ENCODE data around the gene PRDM11. TPM values are rescaled to one million over a fixed set of nuclear protein-coding genes. Genes with fewer than 3 reads are reported as not detected.

Gene PRDM11
- total RNA-seq, 1 experiment from 2014 or later = 8.3 TPM

GRCh38 chr11:45250035-45250718, 103.7 kb downstream of the PRDM11 start:
- POLR2A ChIA-PET = no interaction called here
- no peak for TF ChIP-seq ZNF396 (CRISPR knock-in tag; IDR thresholded peaks at IDR 0.05; ENCODE audit: borderline replicate concordance)
- no peak for TF ChIP-seq ZNF423 (CRISPR knock-in tag; IDR thresholded peaks at IDR 0.05)
- ATAC-seq (no peak), DNase-seq (ENCODE audit: low spot score) (no peak)
- no peak overlapping the region for H3K4me3 Mint-ChIP-seq
- no peak overlapping the region for H3K27ac Mint-ChIP-seq
- H3K4me1 Mint-ChIP-seq = 0 out of 2 replicates have a peak, but pooled peaks cover 3% of the 10 kb centered on the region
- H3K9me3 Mint-ChIP-seq = peaks cover 3% of the 10 kb centered on the region
- CTCF ChIA-PET = interaction anchor here (0.6 to 1.5 kb wide), 3 partner anchors 17 to 139 kb away, joined by 3 to 7 read pairs (median 4); no protein-coding TSS in a partner anchor
- no peaks in the 10 kb centered on the region for H3K36me3 Mint-ChIP-seq
- no peaks in the 10 kb centered on the region; the same call in 1 of the 2 replicates for H3K27me3 Mint-ChIP-seq (ENCODE audit: low read depth)

GRCh38 chr11:45252134-45252856, 105.9 kb downstream of the PRDM11 start:
- ChIA-PET POLR2A (interaction anchor here (0.5 kb wide), 1 partner anchor 530 kb away, joined by 3 read pairs; no protein-coding TSS in a partner anchor), CTCF (interaction anchor here (0.5 to 2.5 kb wide), 70 partner anchors 8 to 1139 kb away, joined by 3 to 58 read pairs (median 4); partner anchors contain the start of genes CHRM4 and SYT13)
- Mint-ChIP-seq H3K4me3 (no peak overlapping the region), H3K27me3 (ENCODE audit: low read depth) (no peaks in the 10 kb centered on the region; the same call in 1 of the 2 replicates), H3K4me1 (0 out of 2 replicates have a peak, but pooled peaks cover 3% of the 10 kb centered on the region), H3K36me3 (no peaks in the 10 kb centered on the region), H3K9me3 (peaks cover 3% of the 10 kb centered on the region), H3K27ac (no peak overlapping the region)
- ATAC-seq (peak; percentile 99), DNase-seq (ENCODE audit: low spot score) (peak; percentile 91)
- TF ChIP-seq ZNF121 (CRISPR knock-in tag; IDR thresholded peaks at IDR 0.05) = no peak
- TF ChIP-seq NR1H2 (CRISPR knock-in tag; IDR thresholded peaks at IDR 0.05) = no peak
- 0 out of 2 replicates have a peak, but pooled peaks have one; percentile 22 for TF ChIP-seq GTF2I (CRISPR knock-in tag; conservative IDR thresholded peaks at IDR 0.05)
- peak; percentile 93 for TF ChIP-seq CTCF (IDR thresholded peaks at IDR 0.05)
- TF ChIP-seq USF1 (CRISPR knock-in tag; IDR thresholded peaks at IDR 0.05) = no peak
- no peak for TF ChIP-seq ZNF281 (CRISPR knock-in tag; IDR thresholded peaks at IDR 0.05)
- TF ChIP-seq ETV6 (CRISPR knock-in tag; IDR thresholded peaks at IDR 0.05) = no peak
- no peak for TF ChIP-seq ZNF263 (CRISPR knock-in tag; IDR thresholded peaks at IDR 0.05; ENCODE audit: low read depth)
- TF ChIP-seq HMGXB4 (CRISPR knock-in tag; IDR thresholded peaks at IDR 0.05) = peak; percentile 55; the same call in 1 of the 2 replicates
- TF ChIP-seq CBFB (CRISPR knock-in tag; IDR thresholded peaks at IDR 0.05; ENCODE audit: low read depth) = no peak
- TF ChIP-seq MAX (CRISPR knock-in tag; IDR thresholded peaks at IDR 0.05) = 0 out of 2 replicates have a peak, but pooled peaks have one; percentile 23
- TF ChIP-seq OVOL2 (CRISPR knock-in tag; IDR thresholded peaks at IDR 0.05; ENCODE audit: borderline replicate concordance) = no peak
- TF ChIP-seq AFF4 (CRISPR knock-in tag; IDR thresholded peaks at IDR 0.05; ENCODE audit: borderline replicate concordance) = no peak
